ENCODE data around the gene EDEM3. TPM values are rescaled to one million over a fixed set of nuclear protein-coding genes. Genes with fewer than 3 reads are reported as not detected.
"Not testable (repeated sequence)": the region's sequence is repeated elsewhere in the genome, so short reads cannot be mapped to it uniquely, and the experiment has no call there.

EDEM3 gene
- total RNA-seq, 1 experiment from 2014 or later: 44.5 TPM

- peaks cover 2% of the 10 kb centered on the region for H3K9me3 Mint-ChIP-seq (ENCODE audit: low read depth, unreplicated experiment)
- no peaks in the 10 kb centered on the region for H3K36me3 Mint-ChIP-seq (ENCODE audit: insufficient read depth, unreplicated experiment)
- no peaks in the 10 kb centered on the region for H3K27me3 Mint-ChIP-seq (ENCODE audit: unreplicated experiment)
- H3K4me3 Mint-ChIP-seq (ENCODE audit: low read depth, unreplicated experiment): no peak overlapping the region
- H3K27ac Mint-ChIP-seq (ENCODE audit: unreplicated experiment): no peak overlapping the region
- intact Hi-C loops (cut with micrococcal nuclease; ENCODE audit: unreplicated experiment): no loop called here
- BruUV-seq (replicated peaks): no TSS peak
- CTCF ChIA-PET: interaction anchor here (0.6 to 1.6 kb wide), 2 partner anchors 9 to 382 kb away, joined by 3 to 5 read pairs; no protein-coding TSS in a partner anchor
- no peak for DNase-seq
- H3K4me1 Mint-ChIP-seq (ENCODE audit: low read depth, unreplicated experiment): peaks cover 29% of the 10 kb centered on the region
- no peak for TF ChIP-seq CTCF (IDR thresholded peaks at IDR 0.05; ENCODE audit: unreplicated experiment)
Observed at GRCh38 chr1:184788970-184789369, 34.3 kb upstream of the EDEM3 start.

- Mint-ChIP-seq H3K36me3 (ENCODE audit: insufficient read depth, unreplicated experiment) (no peaks in the 10 kb centered on the region), H3K4me1 (ENCODE audit: low read depth, unreplicated experiment) (peaks cover 9% of the 10 kb centered on the region), H3K27ac (ENCODE audit: unreplicated experiment) (no peak overlapping the region), H3K4me3 (ENCODE audit: low read depth, unreplicated experiment) (no peak overlapping the region), H3K27me3 (ENCODE audit: unreplicated experiment) (no peaks in the 10 kb centered on the region), H3K9me3 (ENCODE audit: low read depth, unreplicated experiment) (peaks cover 2% of the 10 kb centered on the region)
- DNase-seq: no peak
- CTCF ChIA-PET: no interaction called here
- TF ChIP-seq CTCF (IDR thresholded peaks at IDR 0.05; ENCODE audit: unreplicated experiment): no peak
- intact Hi-C loops (cut with micrococcal nuclease; ENCODE audit: unreplicated experiment): no loop called here
- BruUV-seq (replicated peaks): no TSS peak
Observed at GRCh38 chr1:184785529-184785928, 30.9 kb upstream of the EDEM3 start.

GRCh38 chr1:184783723-184784122 lies 29.1 kb upstream of the EDEM3 start:
- H3K27me3 Mint-ChIP-seq (ENCODE audit: unreplicated experiment); DNase-seq; H3K27ac Mint-ChIP-seq (ENCODE audit: unreplicated experiment); intact Hi-C loops (cut with micrococcal nuclease; ENCODE audit: unreplicated experiment); H3K9me3 Mint-ChIP-seq (ENCODE audit: low read depth, unreplicated experiment); H3K4me3 Mint-ChIP-seq (ENCODE audit: low read depth, unreplicated experiment); H3K4me1 Mint-ChIP-seq (ENCODE audit: low read depth, unreplicated experiment); CTCF ChIA-PET; BruUV-seq (replicated peaks); H3K36me3 Mint-ChIP-seq (ENCODE audit: insufficient read depth, unreplicated experiment): not testable (repeated sequence)

- H3K4me3 Mint-ChIP-seq (ENCODE audit: low read depth, unreplicated experiment): no peak overlapping the region
- no peaks in the 10 kb centered on the region for H3K36me3 Mint-ChIP-seq (ENCODE audit: insufficient read depth, unreplicated experiment)
- no peak for DNase-seq
- peaks cover 2% of the 10 kb centered on the region for H3K9me3 Mint-ChIP-seq (ENCODE audit: low read depth, unreplicated experiment)
- no TSS peak for BruUV-seq (replicated peaks)
- H3K27ac Mint-ChIP-seq (ENCODE audit: unreplicated experiment): no peak overlapping the region
- H3K27me3 Mint-ChIP-seq (ENCODE audit: unreplicated experiment): no peaks in the 10 kb centered on the region
- TF ChIP-seq CTCF (IDR thresholded peaks at IDR 0.05; ENCODE audit: unreplicated experiment): no peak
- intact Hi-C loops (cut with micrococcal nuclease; ENCODE audit: unreplicated experiment): no loop called here
- H3K4me1 Mint-ChIP-seq (ENCODE audit: low read depth, unreplicated experiment): no peaks in the 10 kb centered on the region
- CTCF ChIA-PET: no interaction called here
Observed at GRCh38 chr1:184781941-184782340, 27.3 kb upstream of the EDEM3 start.

- Mint-ChIP-seq H3K27me3 (ENCODE audit: unreplicated experiment) (no peaks in the 10 kb centered on the region), H3K36me3 (ENCODE audit: insufficient read depth, unreplicated experiment) (no peaks in the 10 kb centered on the region), H3K9me3 (ENCODE audit: low read depth, unreplicated experiment) (peaks cover 2% of the 10 kb centered on the region), H3K4me3 (ENCODE audit: low read depth, unreplicated experiment) (no peak overlapping the region), H3K4me1 (ENCODE audit: low read depth, unreplicated experiment) (peaks cover 9% of the 10 kb centered on the region), H3K27ac (ENCODE audit: unreplicated experiment) (no peak overlapping the region)
- no TSS peak for BruUV-seq (replicated peaks)
- CTCF ChIA-PET: interaction anchor here (0.7 kb wide), 1 partner anchor 12 kb away, joined by 4 read pairs; no protein-coding TSS in a partner anchor
- DNase-seq: no peak
- intact Hi-C loops (cut with micrococcal nuclease; ENCODE audit: unreplicated experiment): no loop called here
- TF ChIP-seq CTCF (IDR thresholded peaks at IDR 0.05; ENCODE audit: unreplicated experiment): no peak
Observed at GRCh38 chr1:184775885-184776284, 21.2 kb upstream of the EDEM3 start.
